ENCODE measurements around the gene EEF1A1. TPM values are rescaled to one million over a fixed set of nuclear protein-coding genes. Genes with fewer than 3 reads are reported as not detected.
"Not testable (repeated sequence)": the region's sequence is repeated elsewhere in the genome, so short reads cannot be mapped to it uniquely, and the experiment has no call there.

The EEF1A1 gene
- total RNA-seq, 1 experiment from 2014 or later: 12,560 TPM

DNA sequence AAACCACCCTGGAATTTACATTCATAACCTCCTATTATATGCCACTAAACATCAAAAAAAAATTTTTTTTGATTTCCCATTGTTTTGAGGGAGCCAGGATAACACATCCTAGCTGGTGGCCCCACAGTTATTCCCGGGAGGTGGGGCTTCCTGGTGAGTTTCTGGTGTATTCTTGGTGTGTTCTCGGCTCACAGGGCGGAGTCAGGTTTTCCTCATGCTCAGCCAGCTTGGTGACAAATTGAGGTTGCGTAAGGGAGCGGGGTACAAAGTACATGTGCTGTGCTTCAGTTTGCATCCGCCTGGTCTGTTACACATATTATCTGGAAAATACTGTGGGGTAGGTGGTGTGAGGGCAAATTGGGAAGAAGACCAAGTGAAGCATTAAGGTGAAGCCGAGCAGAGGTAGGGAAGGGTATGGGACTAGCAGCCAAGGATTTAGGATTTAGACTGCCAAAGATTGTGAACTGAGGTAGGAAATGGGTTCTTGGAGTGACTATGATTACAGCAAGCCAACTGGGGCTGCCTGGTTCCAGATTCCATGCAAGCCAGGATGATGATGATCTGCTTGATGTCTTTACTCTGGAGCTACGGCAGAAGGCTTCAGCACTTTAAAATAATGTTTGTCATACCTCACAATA lies 46.2 kb upstream of the EEF1A1 start (continued):
- TF ChIP-seq ELF1 (IDR thresholded peaks at IDR 0.05; ENCODE audit: borderline replicate concordance, low read depth): no peak
- peak; percentile 99 for TF ChIP-seq CEBPB (IDR thresholded peaks at IDR 0.05; ENCODE audit: low read depth)
- TF ChIP-seq POLR2AphosphoS5 (IDR thresholded peaks at IDR 0.05; ENCODE audit: low read depth, low read length): no peak

DNA sequence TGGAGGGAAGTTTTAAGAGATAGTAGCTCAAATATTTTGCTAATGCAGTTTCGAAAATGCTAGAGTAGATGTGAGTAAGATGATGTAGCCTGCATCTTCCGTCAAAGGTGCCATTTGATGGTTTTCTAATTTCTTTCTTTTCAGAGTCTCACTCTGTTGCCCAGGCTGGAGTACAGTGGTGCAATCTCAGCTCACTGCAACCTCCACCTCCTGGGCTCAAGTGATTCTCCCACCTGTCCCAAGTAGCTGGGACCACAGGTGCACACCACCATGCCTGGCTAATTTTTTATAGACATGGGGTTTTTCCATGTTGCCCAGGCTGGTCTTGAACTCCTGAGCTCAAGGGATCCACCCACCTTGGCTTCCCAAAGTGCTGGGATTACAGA lies 45.6 kb upstream of the EEF1A1 start:
- H3K9ac ChIP-seq (ENCODE audit: low read length): peak overlapping the region; percentile 48
- peaks cover 26 to 43% of the 10 kb centered on the region in 2 experiments for H3K4me1 ChIP-seq (ENCODE audit: control insufficient read depth in 1 of 2, insufficient read depth in 2 of 2, low read length in 2 of 2)
- peak overlapping the region; percentile 67; the same call in 1 of the 2 replicates for H3K27ac ChIP-seq (ENCODE audit: low read depth, low read length)
- H3K36me3 ChIP-seq (ENCODE audit: control insufficient read depth in 1 of 2, insufficient read depth in 2 of 2, low read length in 2 of 2); H3K27me3 ChIP-seq (ENCODE audit: insufficient read depth, low read length); H4K20me1 ChIP-seq (ENCODE audit: insufficient read depth); BruUV-seq (replicated peaks); H3K9me2 ChIP-seq (ENCODE audit: insufficient read depth); H3K9me3 ChIP-seq (ENCODE audit: control insufficient read depth in 1 of 2, insufficient read depth in 1 of 2, low read depth in 1 of 2, low read length in 2 of 2); DNase-seq (ENCODE audit: low read depth, low spot score); RAD21 ChIA-PET (ENCODE audit: low non-redundant PET in 1 of 2, low total read pairs in 2 of 2, uncharacterized antibody in 2 of 2, unreplicated experiment in 2 of 2); H3K79me2 ChIP-seq (ENCODE audit: insufficient read depth, low read length); H3K4me3 ChIP-seq (replicated peaks in 1 of 2; ENCODE audit: low read depth in 1 of 2, low read length in 2 of 2): not testable (repeated sequence)
- intact Hi-C loops (cut with micrococcal nuclease): loop anchor here (5.0 kb wide), 1 partner anchor 44 kb away; the partner anchor contains the start of gene EEF1A1
- H2AFZ ChIP-seq (ENCODE audit: low read depth, low read length, poor library complexity, severe bottlenecking): peak overlapping the region; percentile 72
- peak overlapping the region; percentile 64 for H3K4me2 ChIP-seq (ENCODE audit: low read length)
- CTCF ChIA-PET: interaction anchor here (1.1 to 1.9 kb wide), 3 partner anchors 9 to 45 kb away, joined by 3 to 4 read pairs (median 3); partner anchors contain the start of gene EEF1A1
- POLR2A ChIA-PET: interaction anchor here (0.8 to 2.3 kb wide), 3 partner anchors 14 to 53 kb away, joined by 3 to 16 read pairs (median 6); partner anchors contain the start of gene EEF1A1
- ATAC-seq: peak; percentile 23; the same call in 1 of the 2 replicates

DNA sequence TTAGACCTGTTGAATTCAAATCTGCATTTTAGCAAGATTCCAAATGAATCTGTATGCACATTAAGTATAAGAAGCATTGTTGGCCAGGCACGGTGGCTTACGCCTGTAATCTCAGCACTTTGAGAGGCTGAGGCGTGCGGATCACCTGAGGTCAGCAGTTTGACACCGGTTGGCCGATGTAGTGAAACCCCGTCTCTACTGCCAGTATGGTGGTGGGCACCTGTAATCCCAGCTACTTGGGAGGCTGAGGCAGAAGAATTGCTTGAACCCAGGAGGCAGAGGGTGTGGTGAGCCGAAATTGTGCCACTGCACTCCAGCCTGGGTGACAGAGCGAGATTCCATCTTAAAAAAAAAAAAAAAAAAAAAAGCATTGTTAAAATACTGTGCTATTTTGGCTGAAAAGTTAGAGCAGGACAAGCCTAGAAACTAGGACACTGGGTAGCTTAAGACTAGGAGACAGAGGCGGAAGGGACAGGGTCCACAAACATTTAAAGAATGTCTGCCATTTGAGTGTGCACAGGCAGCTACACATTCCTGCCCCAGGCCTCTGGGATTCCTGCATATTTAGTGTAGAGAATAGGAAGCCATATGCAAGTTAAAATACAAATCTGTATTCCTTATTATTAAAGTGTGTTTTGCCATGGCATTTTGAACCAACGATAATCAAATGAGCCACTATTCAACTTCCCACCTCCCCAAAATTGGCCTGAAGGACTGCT lies 45.1 kb upstream of the EEF1A1 start:
- H3K4me2 ChIP-seq (ENCODE audit: low read length): peak overlapping the region; percentile 64
- DNase-seq (ENCODE audit: low read depth, low spot score) (no peak), ATAC-seq (no peak)
- no peak overlapping the region for H3K27ac ChIP-seq (ENCODE audit: low read depth, low read length)
- H3K9me2 ChIP-seq (ENCODE audit: insufficient read depth): no peaks in the 10 kb centered on the region
- no peaks in the 10 kb centered on the region for H3K9me3 ChIP-seq (ENCODE audit: control insufficient read depth in 1 of 2, insufficient read depth in 1 of 2, low read depth in 1 of 2, low read length in 2 of 2)
- H3K36me3 ChIP-seq (ENCODE audit: control insufficient read depth in 1 of 2, insufficient read depth in 2 of 2, low read length in 2 of 2): no peaks in the 10 kb centered on the region
- no peaks in the 10 kb centered on the region for H4K20me1 ChIP-seq (ENCODE audit: insufficient read depth)
- peak overlapping the region; percentile 1; the same call in 1 of the 2 replicates for H3K9ac ChIP-seq (ENCODE audit: low read length)
- CTCF ChIA-PET: interaction anchor here (1.1 to 1.9 kb wide), 3 partner anchors 9 to 45 kb away, joined by 3 to 4 read pairs (median 3); partner anchors contain the start of gene EEF1A1
- TF ChIP-seq FOSL1 (IDR thresholded peaks at IDR 0.05; ENCODE audit: low read depth): no peak
- H3K4me1 ChIP-seq (ENCODE audit: control insufficient read depth in 1 of 2, insufficient read depth in 2 of 2, low read length in 2 of 2): peaks cover 26 to 44% of the 10 kb centered on the region in 2 experiments
- peak overlapping the region; percentile 72 for H2AFZ ChIP-seq (ENCODE audit: low read depth, low read length, poor library complexity, severe bottlenecking)
- H3K27me3 ChIP-seq (ENCODE audit: insufficient read depth, low read length): no peaks in the 10 kb centered on the region
- intact Hi-C loops (cut with micrococcal nuclease): loop anchor here (5.0 kb wide), 1 partner anchor 44 kb away; the partner anchor contains the start of gene EEF1A1
- no peak overlapping the region for H3K4me3 ChIP-seq (replicated peaks in 1 of 2; ENCODE audit: low read depth in 1 of 2, low read length in 2 of 2)
- POLR2A ChIA-PET: interaction anchor here (0.7 to 2.3 kb wide), 3 partner anchors 8 to 45 kb away, joined by 3 to 16 read pairs (median 6); partner anchors contain the start of gene EEF1A1
- BruUV-seq (replicated peaks): no TSS peak
- RAD21 ChIA-PET (ENCODE audit: low non-redundant PET in 1 of 2, low total read pairs in 2 of 2, uncharacterized antibody in 2 of 2, unreplicated experiment in 2 of 2): no interaction called here
- no peaks in the 10 kb centered on the region for H3K79me2 ChIP-seq (ENCODE audit: insufficient read depth, low read length)
